ENCODE results near the gene TRAK2.
A peak's percentile ranks its signal among the peaks of the same experiment; 100 is the strongest.

TRAK2 gene

GRCh38 chr2:201353116-201353515, 98.1 kb downstream of the TRAK2 start:
- no peaks in the 10 kb centered on the region for H3K9me3 Mint-ChIP-seq
- H3K4me3 Mint-ChIP-seq = no peak overlapping the region
- H3K36me3 Mint-ChIP-seq (ENCODE audit: insufficient read depth) = no peaks in the 10 kb centered on the region
- H3K27ac Mint-ChIP-seq = no peak overlapping the region
- DNase-seq (no peak), ATAC-seq (replicated peaks) (no peak)
- no peaks in the 10 kb centered on the region for H3K27me3 Mint-ChIP-seq
- H3K4me1 Mint-ChIP-seq (ENCODE audit: low read depth in 2 of 2) = no peaks in the 10 kb centered on the region

DNA sequence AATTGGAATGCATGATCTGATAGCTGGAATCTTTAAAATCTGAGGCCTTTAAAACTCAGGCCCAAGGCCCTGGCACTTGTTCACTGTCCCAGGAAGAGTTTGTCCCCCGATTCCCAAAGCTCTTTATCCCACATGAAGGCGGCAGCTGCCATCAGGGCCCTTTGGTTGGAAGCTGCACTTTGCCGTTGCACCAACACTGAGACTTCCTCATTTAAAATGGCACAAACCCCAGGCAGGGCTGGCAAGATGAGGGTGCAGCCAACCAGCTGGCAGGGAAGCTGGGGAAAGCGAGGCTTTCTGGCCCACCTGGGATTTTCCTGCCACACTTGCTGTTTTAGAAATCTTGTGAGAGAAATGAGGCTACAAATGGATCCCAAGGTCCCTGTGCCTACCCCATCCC, 100.4 kb downstream of the TRAK2 start:
- H3K27me3 Mint-ChIP-seq = no peaks in the 10 kb centered on the region
- ATAC-seq (replicated peaks) (no peak), DNase-seq (no peak)
- H3K4me3 Mint-ChIP-seq = no peak overlapping the region
- H3K36me3 Mint-ChIP-seq (ENCODE audit: insufficient read depth) = no peaks in the 10 kb centered on the region
- peak overlapping the region in 1 of 2 donors; percentile 35 for H3K27ac Mint-ChIP-seq
- no peaks in the 10 kb centered on the region for H3K9me3 Mint-ChIP-seq
- no peaks in the 10 kb centered on the region for H3K4me1 Mint-ChIP-seq (ENCODE audit: low read depth in 2 of 2)

GRCh38 chr2:201349601-201350000, 101.7 kb downstream of the TRAK2 start:
- DNase-seq (no peak), ATAC-seq (replicated peaks) (no peak)
- Mint-ChIP-seq H3K9me3 (no peaks in the 10 kb centered on the region), H3K27ac (no peak overlapping the region), H3K4me1 (ENCODE audit: low read depth in 2 of 2) (no peaks in the 10 kb centered on the region), H3K27me3 (no peaks in the 10 kb centered on the region), H3K36me3 (ENCODE audit: insufficient read depth) (no peaks in the 10 kb centered on the region), H3K4me3 (no peak overlapping the region)

DNA sequence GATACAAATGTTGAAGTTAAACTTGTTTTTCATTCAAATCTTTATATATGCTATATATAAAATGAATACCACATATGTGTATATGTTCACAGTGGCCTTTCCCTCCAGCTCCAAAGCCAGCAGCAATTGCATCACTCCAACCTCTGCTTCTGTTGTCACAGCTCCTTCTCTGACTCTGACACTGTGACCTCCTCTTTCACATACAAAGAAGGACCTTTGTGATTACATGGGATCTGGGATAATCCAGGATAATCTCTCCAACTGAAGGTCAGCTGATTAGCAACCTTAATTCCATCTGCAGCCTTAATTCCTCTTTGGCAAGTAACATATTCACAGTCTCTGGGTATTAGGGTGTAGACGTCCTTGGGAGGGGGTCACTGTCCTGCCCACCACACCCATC, 102.5 kb downstream of the TRAK2 start:
- no peak for DNase-seq
- no peaks in the 10 kb centered on the region for H3K4me1 Mint-ChIP-seq (ENCODE audit: low read depth in 2 of 2)
- H3K9me3 Mint-ChIP-seq = no peaks in the 10 kb centered on the region
- H3K4me3 Mint-ChIP-seq = no peak overlapping the region
- peaks cover 3% of the 10 kb centered on the region for H3K36me3 Mint-ChIP-seq (ENCODE audit: insufficient read depth)
- no peaks in the 10 kb centered on the region for H3K27me3 Mint-ChIP-seq
- H3K27ac Mint-ChIP-seq = no peak overlapping the region
- ATAC-seq (replicated peaks) = no peak

- Mint-ChIP-seq H3K27me3 (no peaks in the 10 kb centered on the region), H3K9me3 (no peaks in the 10 kb centered on the region), H3K36me3 (ENCODE audit: insufficient read depth) (peaks cover 3% of the 10 kb centered on the region), H3K4me1 (ENCODE audit: low read depth in 2 of 2) (peaks cover 0 to 2% of the 10 kb centered on the region in 2 donors), H3K4me3 (no peak overlapping the region), H3K27ac (no peak overlapping the region)
- ATAC-seq (replicated peaks) (no peak), DNase-seq (no peak)
Measured at GRCh38 chr2:201347138-201347537, 104.1 kb downstream of the TRAK2 start.

GRCh38 chr2:201345625-201346213, 105.5 kb downstream of the TRAK2 start:
- no peak overlapping the region for H3K4me3 Mint-ChIP-seq
- ATAC-seq (replicated peaks) (no peak), DNase-seq (no peak)
- H3K4me1 Mint-ChIP-seq (ENCODE audit: low read depth in 2 of 2) = peaks cover 2 to 4% of the 10 kb centered on the region in 2 donors
- no peak overlapping the region for H3K27ac Mint-ChIP-seq
- peaks cover 3% of the 10 kb centered on the region for H3K36me3 Mint-ChIP-seq (ENCODE audit: insufficient read depth)
- H3K9me3 Mint-ChIP-seq = no peaks in the 10 kb centered on the region
- H3K27me3 Mint-ChIP-seq = no peaks in the 10 kb centered on the region

DNA sequence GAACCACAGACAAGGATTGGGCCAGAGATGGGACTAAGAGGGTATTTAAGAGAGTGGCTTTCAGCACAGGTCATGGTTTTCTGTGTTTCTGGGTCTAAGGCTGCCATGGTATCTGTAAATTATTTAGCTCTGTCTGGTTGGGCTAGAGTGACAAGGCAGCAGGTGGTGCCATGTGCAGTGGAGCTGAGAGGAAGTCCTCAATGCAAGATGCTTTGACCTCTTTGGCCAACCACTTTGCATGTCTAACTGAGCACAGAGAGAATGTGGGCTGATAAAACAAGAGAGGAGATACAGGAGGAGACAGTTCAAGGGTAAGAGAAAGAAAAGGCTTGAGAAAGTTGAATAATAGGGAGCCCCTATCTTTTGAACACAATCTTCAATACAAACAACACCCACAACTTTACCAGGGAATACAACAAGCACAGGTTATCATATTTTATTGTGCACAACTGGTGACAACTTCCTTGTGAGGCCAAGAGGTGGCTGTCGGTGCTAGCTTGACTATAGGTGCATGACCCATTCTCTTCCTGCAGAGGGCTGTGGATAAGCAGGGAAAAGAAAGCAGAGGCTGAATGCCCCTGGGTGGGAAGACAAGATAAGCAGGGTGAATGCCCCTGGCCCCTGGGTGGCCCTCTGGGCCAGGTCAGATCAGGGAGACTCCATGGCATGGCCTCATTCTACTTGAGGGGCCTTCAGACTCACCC, 106.4 kb downstream of the TRAK2 start:
- Mint-ChIP-seq H3K4me1 (ENCODE audit: low read depth in 2 of 2) (peaks cover 5 to 9% of the 10 kb centered on the region in 2 donors), H3K27me3 (no peaks in the 10 kb centered on the region), H3K36me3 (ENCODE audit: insufficient read depth) (peaks cover 3% of the 10 kb centered on the region), H3K4me3 (no peak overlapping the region), H3K27ac (peak overlapping the region in 1 of 2 donors; percentile 5), H3K9me3 (peaks cover 2 to 7% of the 10 kb centered on the region in 2 donors)
- DNase-seq = no peak
- ATAC-seq (replicated peaks) = no peak

DNA sequence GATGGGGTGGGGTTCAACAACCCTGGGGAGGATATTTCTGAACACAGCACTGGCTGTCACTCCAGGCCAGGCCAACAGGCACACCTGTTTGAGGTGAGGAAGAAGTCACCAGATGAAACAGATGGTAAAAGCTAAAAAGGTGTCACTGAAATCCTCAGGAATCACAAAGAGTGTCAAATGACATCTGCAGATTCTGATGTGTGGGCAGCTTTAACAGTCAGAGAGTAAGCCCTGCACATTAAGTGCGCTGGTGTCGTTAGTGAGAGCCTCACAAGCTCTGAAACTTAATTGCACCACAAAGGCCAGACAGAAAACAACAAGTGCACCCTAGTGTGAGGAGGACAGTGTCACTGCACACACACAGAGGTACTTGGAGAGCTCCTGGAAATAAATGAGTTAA, 107.7 kb downstream of the TRAK2 start:
- Mint-ChIP-seq H3K27ac (peak overlapping the region in 1 of 2 donors; percentile 13), H3K9me3 (peaks cover 2 to 9% of the 10 kb centered on the region in 2 donors), H3K36me3 (ENCODE audit: insufficient read depth) (peaks cover 3% of the 10 kb centered on the region), H3K27me3 (no peaks in the 10 kb centered on the region), H3K4me1 (ENCODE audit: low read depth in 2 of 2) (peaks cover 5 to 9% of the 10 kb centered on the region in 2 donors), H3K4me3 (no peak overlapping the region)
- ATAC-seq (replicated peaks) (no peak), DNase-seq (no peak)

DNA sequence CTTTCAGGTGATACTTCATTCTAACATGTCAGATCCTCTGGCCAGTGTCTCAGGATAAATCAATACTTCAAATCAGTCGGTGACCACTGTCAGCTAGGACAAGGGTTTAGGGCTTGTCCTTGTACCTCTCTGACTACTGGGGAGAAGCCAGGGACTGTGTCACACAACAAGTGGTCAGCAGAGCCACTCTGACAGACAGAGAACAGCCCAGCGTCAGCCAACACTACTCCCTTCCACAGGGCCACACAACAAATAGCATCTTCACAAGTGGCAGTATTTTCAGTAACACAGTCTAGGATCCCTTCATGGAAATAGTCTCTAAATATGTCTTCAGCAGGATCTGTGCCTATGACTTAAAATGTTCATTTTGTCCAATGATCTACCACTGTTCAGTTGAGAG, 108.3 kb downstream of the TRAK2 start:
- DNase-seq (no peak), ATAC-seq (replicated peaks) (no peak)
- peaks cover 5 to 9% of the 10 kb centered on the region in 2 donors for H3K4me1 Mint-ChIP-seq (ENCODE audit: low read depth in 2 of 2)
- no peaks in the 10 kb centered on the region for H3K27me3 Mint-ChIP-seq
- H3K36me3 Mint-ChIP-seq (ENCODE audit: insufficient read depth) = peaks cover 3% of the 10 kb centered on the region
- peak overlapping the region in 1 of 2 donors; percentile 13 for H3K27ac Mint-ChIP-seq
- H3K4me3 Mint-ChIP-seq = no peak overlapping the region
- H3K9me3 Mint-ChIP-seq = peaks cover 2 to 9% of the 10 kb centered on the region in 2 donors

DNA sequence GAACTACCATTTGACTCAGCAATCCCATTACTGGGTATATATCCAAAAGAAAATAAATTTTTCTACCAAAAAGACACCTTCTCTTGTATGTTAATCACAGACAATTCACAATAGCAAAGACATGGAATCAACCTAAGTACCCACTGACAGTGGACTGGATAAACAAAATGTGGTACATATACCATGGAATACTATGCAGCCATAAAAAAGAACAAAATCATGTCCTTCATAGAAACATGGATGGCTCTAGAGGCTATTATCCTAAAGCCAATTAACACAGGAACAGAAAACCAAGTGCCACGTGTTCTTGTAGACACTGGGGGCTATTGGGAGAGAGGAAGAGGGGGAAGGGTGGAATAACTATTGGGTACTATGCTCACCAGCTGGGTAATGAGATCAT, 121.8 kb downstream of the TRAK2 start:
- Mint-ChIP-seq H3K36me3 (ENCODE audit: insufficient read depth) (no peaks in the 10 kb centered on the region), H3K4me1 (ENCODE audit: low read depth in 2 of 2) (peaks cover 0 to 9% of the 10 kb centered on the region in 2 donors)

DNA sequence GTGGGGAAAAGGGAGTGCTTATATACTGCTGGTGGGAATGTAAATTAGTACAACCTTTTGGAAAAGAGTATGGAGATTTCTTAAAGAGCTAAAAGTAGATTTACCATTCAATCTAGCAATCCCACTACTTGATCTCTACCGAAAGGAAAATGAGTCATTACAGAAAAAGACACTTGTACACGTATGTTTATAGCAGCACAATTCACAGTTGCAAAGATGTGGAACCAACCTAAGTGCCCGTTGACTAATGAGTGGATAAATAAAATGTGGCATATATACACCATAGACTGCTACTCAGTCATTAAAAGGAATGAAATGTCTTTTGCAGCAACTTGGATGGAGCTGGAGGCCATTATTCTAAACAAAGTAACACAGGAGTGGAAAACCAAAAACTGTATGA, 123.6 kb downstream of the TRAK2 start:
- Mint-ChIP-seq H3K4me3 (no peak overlapping the region), H3K9me3 (peaks cover 11 to 26% of the 10 kb centered on the region in 2 donors), H3K36me3 (ENCODE audit: insufficient read depth) (no peaks in the 10 kb centered on the region), H3K4me1 (ENCODE audit: low read depth in 2 of 2) (peaks cover 0 to 9% of the 10 kb centered on the region in 2 donors), H3K27me3 (no peaks in the 10 kb centered on the region), H3K27ac (no peak overlapping the region)
- ATAC-seq (replicated peaks) = no peak
- DNase-seq = no peak

More for the DNA sequence above, 121.8 kb downstream of the TRAK2 start:
- H3K27me3 Mint-ChIP-seq = no peaks in the 10 kb centered on the region
- ATAC-seq (replicated peaks) = no peak
- no peak overlapping the region for H3K4me3 Mint-ChIP-seq
- DNase-seq = no peak
- H3K9me3 Mint-ChIP-seq = peaks cover 10 to 12% of the 10 kb centered on the region in 2 donors
- H3K27ac Mint-ChIP-seq = peak overlapping the region in 1 of 2 donors; percentile 17

All from effector memory CD8-positive, alpha-beta T cell (primary cell).